Neuron (in vitro differentiated cells): ENCODE results near the gene JAZF1.
A peak's percentile ranks its signal among the peaks of the same experiment; 100 is the strongest.
"Not testable (repeated sequence)": the region's sequence is repeated elsewhere in the genome, so short reads cannot be mapped to it uniquely, and the experiment has no call there.

Experiments used
- H2AFZ ChIP-seq: one replicate; pipeline ENCODE4 v1.6.1; 2013; ENCODE audit warnings: low read depth, mild to moderate bottlenecking, inconsistent platforms, low read length, moderate library complexity
- H3K27me3 ChIP-seq: one replicate; pipeline ENCODE4 v1.6.1; 2013; ENCODE audit warnings: low read length; ENCODE audit not compliant: insufficient read depth
- H3K36me3 ChIP-seq: one replicate; pipeline ENCODE4 v1.6.1; 2013; ENCODE audit warnings: low read length; ENCODE audit not compliant: insufficient read depth
- H3K4me1 ChIP-seq: one replicate; pipeline ENCODE4 v1.6.1; 2013; ENCODE audit warnings: low read length; ENCODE audit not compliant: insufficient read depth
- H3K4me3 ChIP-seq: 2 replicates; pipeline ENCODE4 v1.5.1; 2013; ENCODE audit warnings: mild to moderate bottlenecking, low read length, moderate library complexity
- H3K9me3 ChIP-seq: one replicate; pipeline ENCODE4 v1.6.1; 2013; ENCODE audit warnings: low read length

JAZF1 gene

GRCh38 chr7:28016297-28016696 is 164.3 kb downstream of the JAZF1 start:
- Histone ChIP-seq H3K36me3 (no peaks in the 10 kb centered on the region), H3K4me1 (no peaks in the 10 kb centered on the region), H2AFZ (no peak overlapping the region), H3K9me3 (no peaks in the 10 kb centered on the region), H3K27me3 (peaks cover 12% of the 10 kb centered on the region), H3K4me3 (no peak overlapping the region)

- Histone ChIP-seq H3K36me3 (no peaks in the 10 kb centered on the region), H3K4me3 (no peak overlapping the region), H3K4me1 (no peaks in the 10 kb centered on the region), H3K27me3 (peaks cover 12% of the 10 kb centered on the region), H3K9me3 (no peaks in the 10 kb centered on the region), H2AFZ (no peak overlapping the region)
Observed at GRCh38 chr7:28015169-28015568, 165.4 kb downstream of the JAZF1 start.

- H3K4me1 ChIP-seq, result not testable (repeated sequence)
Observed at GRCh38 chr7:28014340-28014739, 166.3 kb downstream of the JAZF1 start.

GRCh38 chr7:28013441-28013840 is 167.2 kb downstream of the JAZF1 start:
- H3K4me3 ChIP-seq, result no peak overlapping the region
- no peak overlapping the region for H2AFZ ChIP-seq
- no peaks in the 10 kb centered on the region for H3K36me3 ChIP-seq
- H3K27me3 ChIP-seq, result peaks cover 5% of the 10 kb centered on the region
- no peaks in the 10 kb centered on the region for H3K9me3 ChIP-seq
- H3K4me1 ChIP-seq, result no peaks in the 10 kb centered on the region

More at GRCh38 chr7:28014340-28014739, 166.3 kb downstream of the JAZF1 start:
- H3K4me3 ChIP-seq, H3K36me3 ChIP-seq, H3K9me3 ChIP-seq, H2AFZ ChIP-seq, H3K27me3 ChIP-seq: not testable (repeated sequence)

- Histone ChIP-seq H3K4me3 (no peak overlapping the region), H2AFZ (no peak overlapping the region), H3K36me3 (no peaks in the 10 kb centered on the region), H3K9me3 (no peaks in the 10 kb centered on the region), H3K4me1 (no peaks in the 10 kb centered on the region), H3K27me3 (peaks cover 4% of the 10 kb centered on the region)
Observed at GRCh38 chr7:28013019-28013418, 167.6 kb downstream of the JAZF1 start.

GRCh38 chr7:28008911-28009310 is 171.7 kb downstream of the JAZF1 start:
- no peaks in the 10 kb centered on the region for H3K9me3 ChIP-seq
- no peaks in the 10 kb centered on the region for H3K27me3 ChIP-seq
- H3K36me3 ChIP-seq, result no peaks in the 10 kb centered on the region
- no peak overlapping the region for H3K4me3 ChIP-seq
- H3K4me1 ChIP-seq, result no peaks in the 10 kb centered on the region
- no peak overlapping the region for H2AFZ ChIP-seq

- Histone ChIP-seq H3K36me3 (no peaks in the 10 kb centered on the region), H3K4me1 (no peaks in the 10 kb centered on the region), H3K9me3 (no peaks in the 10 kb centered on the region), H2AFZ (no peak overlapping the region), H3K27me3 (no peaks in the 10 kb centered on the region), H3K4me3 (no peak overlapping the region)
Observed at GRCh38 chr7:28008171-28008570, 172.4 kb downstream of the JAZF1 start.

- no peaks in the 10 kb centered on the region for H3K36me3 ChIP-seq
- no peak overlapping the region for H2AFZ ChIP-seq
- H3K27me3 ChIP-seq, result no peaks in the 10 kb centered on the region
- no peak overlapping the region for H3K4me3 ChIP-seq
- H3K9me3 ChIP-seq, result no peaks in the 10 kb centered on the region
- no peaks in the 10 kb centered on the region for H3K4me1 ChIP-seq
Observed at GRCh38 chr7:28006491-28006890, 174.1 kb downstream of the JAZF1 start.

- Histone ChIP-seq H3K36me3 (no peaks in the 10 kb centered on the region), H3K4me1 (no peaks in the 10 kb centered on the region), H3K9me3 (no peaks in the 10 kb centered on the region), H3K4me3 (no peak overlapping the region), H3K27me3 (no peaks in the 10 kb centered on the region), H2AFZ (no peak overlapping the region)
Observed at GRCh38 chr7:28005847-28006231, 174.8 kb downstream of the JAZF1 start.

GRCh38 chr7:28005075-28005846 is 175.3 kb downstream of the JAZF1 start:
- H3K36me3 ChIP-seq, result no peaks in the 10 kb centered on the region
- no peaks in the 10 kb centered on the region for H3K27me3 ChIP-seq
- H3K4me1 ChIP-seq, result no peaks in the 10 kb centered on the region
- H3K4me3 ChIP-seq, result no peak overlapping the region
- H2AFZ ChIP-seq, result no peak overlapping the region
- H3K9me3 ChIP-seq, result no peaks in the 10 kb centered on the region

GRCh38 chr7:28003408-28003807 is 177.2 kb downstream of the JAZF1 start:
- Histone ChIP-seq H3K9me3 (no peaks in the 10 kb centered on the region), H3K4me3 (no peak overlapping the region), H2AFZ (peak overlapping the region; percentile 36), H3K27me3 (no peaks in the 10 kb centered on the region), H3K36me3 (no peaks in the 10 kb centered on the region), H3K4me1 (no peaks in the 10 kb centered on the region)

GRCh38 chr7:28002638-28003037 is 178.0 kb downstream of the JAZF1 start:
- H3K4me3 ChIP-seq, result no peak overlapping the region
- no peaks in the 10 kb centered on the region for H3K36me3 ChIP-seq
- no peaks in the 10 kb centered on the region for H3K9me3 ChIP-seq
- H3K27me3 ChIP-seq, result no peaks in the 10 kb centered on the region
- H3K4me1 ChIP-seq, result no peaks in the 10 kb centered on the region
- peak overlapping the region; percentile 36 for H2AFZ ChIP-seq

- Histone ChIP-seq H3K4me1 (no peaks in the 10 kb centered on the region), H3K4me3 (no peak overlapping the region), H3K27me3 (no peaks in the 10 kb centered on the region), H3K9me3 (no peaks in the 10 kb centered on the region), H2AFZ (no peak overlapping the region), H3K36me3 (no peaks in the 10 kb centered on the region)
Observed at GRCh38 chr7:28001896-28002295, 178.7 kb downstream of the JAZF1 start.

GRCh38 chr7:27999829-28000228 is 180.8 kb downstream of the JAZF1 start:
- H2AFZ ChIP-seq, result no peak overlapping the region
- H3K4me3 ChIP-seq, result no peak overlapping the region
- no peaks in the 10 kb centered on the region for H3K9me3 ChIP-seq
- peaks cover 5% of the 10 kb centered on the region for H3K27me3 ChIP-seq
- H3K36me3 ChIP-seq, result no peaks in the 10 kb centered on the region
- no peaks in the 10 kb centered on the region for H3K4me1 ChIP-seq
